NCI-H82 (cell line): ENCODE data around the gene LRTM2.

Source experiments
- DNase-seq: peaks from one replicate; lab custom pipeline; 2025; lab: John Stamatoyannopoulos, UW

Gene LRTM2

DNA sequence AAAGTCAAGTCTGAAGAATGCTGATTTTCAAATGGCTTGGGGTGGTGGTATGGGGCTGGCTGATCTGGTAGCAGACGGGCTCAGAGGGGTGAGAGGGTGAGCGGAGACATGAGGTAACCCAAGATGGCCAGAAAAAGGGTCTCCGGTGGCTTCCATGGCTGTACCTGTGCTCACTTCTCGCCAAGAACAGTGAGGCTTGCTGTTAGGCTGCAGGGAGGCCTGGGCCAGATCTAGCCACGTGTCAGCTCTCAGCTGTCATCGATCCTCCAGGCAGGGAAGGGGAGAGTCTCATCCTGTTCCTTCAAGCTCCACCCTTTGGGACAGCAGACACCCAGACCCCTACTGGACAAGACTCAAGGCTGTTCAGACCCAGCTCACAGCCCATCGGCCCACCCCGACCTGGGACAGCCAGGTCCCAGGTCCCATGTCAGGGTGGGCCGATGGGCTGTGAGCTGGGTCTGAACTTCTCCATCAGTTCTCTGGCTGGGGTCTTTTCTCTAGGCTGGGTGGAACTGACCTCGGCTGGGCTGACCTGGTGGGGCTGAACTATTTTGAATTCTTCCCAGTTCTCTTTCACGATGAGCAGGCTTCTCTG lies 9.0 kb downstream of the LRTM2 start:
- DNase-seq, result no peak

DNA sequence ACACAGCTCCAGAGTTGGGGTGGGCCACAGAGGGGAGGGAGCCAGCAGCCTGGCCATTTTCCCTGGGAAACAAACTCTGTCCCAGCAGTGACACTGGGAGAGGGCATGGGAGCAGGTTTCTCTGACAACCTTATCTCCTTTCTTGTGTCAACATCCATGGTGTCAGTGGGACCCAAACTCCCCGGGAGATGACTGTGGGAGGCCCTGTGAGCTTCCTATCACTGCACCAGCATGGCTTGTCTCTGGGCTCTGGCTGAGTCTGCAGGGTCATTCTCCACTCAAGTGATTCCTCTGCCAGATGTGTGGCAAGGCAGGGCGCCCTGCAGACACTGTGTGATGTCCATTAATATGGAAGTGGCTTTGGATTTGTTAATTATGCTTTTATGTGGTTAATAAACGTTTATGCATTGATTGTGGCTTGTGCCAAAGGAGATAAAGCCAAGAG lies 10.1 kb downstream of the LRTM2 start:
- no peak for DNase-seq

DNA sequence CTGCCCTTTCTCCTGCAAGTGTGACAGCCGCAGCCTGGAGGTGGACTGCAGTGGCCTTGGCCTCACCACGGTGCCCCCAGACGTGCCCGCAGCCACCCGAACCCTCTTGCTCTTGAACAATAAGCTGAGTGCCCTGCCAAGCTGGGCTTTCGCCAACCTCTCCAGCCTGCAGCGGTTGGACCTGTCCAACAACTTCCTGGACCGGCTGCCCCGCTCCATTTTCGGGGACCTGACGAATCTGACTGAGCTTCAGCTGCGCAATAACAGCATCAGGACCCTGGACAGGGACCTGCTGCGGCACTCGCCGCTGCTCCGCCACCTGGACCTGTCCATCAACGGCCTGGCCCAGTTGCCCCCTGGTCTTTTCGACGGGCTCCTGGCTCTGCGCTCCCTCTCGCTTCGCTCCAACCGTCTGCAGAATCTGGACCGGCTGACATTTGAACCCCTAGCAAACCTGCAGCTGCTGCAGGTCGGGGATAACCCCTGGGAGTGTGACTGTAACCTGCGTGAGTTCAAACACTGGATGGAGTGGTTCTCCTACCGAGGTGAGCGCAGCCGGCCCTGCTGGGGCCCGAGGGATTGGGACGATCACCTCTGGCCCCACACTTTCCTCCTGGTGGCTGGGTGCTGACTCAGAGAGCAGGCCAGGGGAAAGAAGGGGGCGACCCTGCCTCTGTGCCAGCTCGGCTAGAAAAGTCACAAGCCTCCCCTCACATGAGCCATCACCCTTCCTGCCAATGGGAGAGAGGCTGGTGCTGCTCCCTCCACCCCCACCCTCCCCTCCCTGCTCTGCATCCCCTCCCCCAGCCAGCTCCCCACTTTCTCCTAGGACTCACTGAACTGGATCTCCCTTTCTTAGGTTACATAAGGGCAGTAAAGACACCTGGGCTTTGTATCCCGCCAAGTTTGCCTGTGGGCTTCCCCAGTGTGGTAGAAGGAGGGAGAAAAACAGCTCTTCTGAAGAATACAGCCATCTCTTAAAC lies 10.9 kb downstream of the LRTM2 start:
- DNase-seq, result no peak

DNA sequence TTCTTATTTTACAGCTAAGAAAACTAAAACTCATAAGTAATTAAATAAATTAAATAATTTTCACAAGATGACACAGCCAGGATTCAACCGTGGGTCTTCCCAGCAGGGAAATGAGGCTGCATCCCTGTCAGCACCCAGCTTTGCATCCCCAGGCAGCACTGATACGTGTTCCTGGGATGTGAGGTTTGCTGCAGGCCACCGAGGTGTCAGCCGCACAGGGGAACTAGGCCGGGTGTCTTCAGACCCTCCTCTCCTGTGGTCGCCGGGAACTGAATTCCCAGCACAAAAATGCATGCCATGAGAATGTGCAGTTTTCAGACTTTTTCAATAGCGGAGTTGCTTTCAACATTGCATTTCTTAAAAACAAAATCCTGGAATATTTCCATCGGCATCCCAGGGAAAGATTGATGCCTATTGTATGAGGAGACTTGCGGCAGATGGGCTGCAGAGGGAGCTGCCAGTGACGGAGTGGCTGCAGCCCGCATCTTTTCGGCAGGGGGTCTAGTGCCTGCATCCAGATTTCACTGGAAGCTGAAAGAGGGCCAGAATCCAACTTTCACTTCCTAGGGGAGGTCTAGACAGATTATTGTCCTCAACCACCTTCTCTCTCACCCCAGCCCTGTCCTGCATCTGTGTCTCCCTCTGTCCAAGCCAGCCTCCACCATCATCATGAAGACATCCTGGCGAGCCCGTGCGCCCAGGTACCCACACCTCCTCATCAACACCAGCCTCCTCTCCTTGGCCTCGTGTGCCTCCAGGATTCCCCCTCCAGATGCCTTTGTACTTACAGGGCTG lies 12.6 kb downstream of the LRTM2 start:
- no peak for DNase-seq

GRCh38 chr12:1833596-1834028 lies 13.2 kb downstream of the LRTM2 start:
- no peak for DNase-seq

DNA sequence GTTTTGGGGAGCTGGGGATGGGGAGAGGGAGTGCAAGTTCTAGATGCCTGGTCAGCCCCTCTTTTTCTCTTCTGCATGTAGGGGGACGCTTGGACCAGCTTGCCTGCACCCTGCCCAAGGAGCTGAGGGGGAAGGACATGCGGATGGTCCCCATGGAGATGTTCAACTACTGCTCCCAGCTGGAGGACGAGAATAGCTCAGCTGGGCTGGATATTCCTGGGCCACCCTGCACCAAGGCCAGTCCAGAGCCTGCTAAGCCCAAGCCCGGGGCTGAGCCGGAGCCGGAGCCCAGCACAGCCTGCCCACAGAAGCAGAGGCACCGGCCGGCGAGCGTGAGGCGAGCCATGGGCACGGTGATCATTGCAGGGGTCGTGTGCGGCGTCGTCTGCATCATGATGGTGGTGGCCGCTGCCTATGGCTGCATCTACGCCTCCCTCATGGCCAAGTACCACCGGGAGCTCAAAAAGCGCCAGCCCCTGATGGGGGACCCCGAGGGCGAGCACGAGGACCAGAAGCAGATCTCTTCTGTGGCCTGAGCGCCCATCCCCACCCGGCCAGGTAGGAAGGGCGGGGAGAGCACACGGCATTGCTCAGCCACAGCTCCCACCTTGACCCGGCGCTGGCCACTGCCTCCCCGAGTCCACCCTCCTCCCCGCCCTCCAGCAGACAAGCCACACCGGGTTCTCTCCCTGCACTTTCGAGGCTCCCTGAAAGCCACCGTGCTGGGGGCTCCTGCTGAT lies 14.0 kb downstream of the LRTM2 start:
- no peak for DNase-seq

GRCh38 chr12:1835211-1836131 lies 15.1 kb downstream of the LRTM2 start:
- no peak for DNase-seq

DNA sequence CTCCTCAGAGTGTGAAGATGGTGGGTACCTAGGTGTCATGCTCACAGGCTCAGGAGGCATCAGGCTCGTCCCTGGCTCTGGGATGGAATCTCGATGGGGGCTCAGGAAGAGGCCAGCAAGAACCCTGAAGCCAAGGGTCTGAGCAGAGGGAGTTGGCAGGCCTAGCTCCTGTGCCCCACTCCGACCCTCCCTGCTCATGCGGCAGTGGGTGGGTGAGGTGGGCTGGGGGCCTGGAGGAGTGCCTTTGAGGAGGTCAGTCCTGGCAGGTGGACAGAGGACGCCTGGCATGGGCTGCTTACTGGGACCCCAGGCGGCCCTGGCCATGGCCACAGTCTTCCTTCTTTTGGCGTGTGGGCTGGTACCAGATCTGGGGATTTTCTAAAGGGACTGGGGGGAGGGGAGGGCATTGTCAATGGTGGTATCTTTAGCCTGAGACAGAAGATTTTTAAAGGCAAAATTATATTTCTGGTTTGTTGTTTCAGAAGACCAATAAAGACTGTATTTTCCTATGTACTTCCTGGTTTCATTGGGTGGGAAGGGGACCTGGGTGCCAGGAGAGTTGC lies 16.0 kb downstream of the LRTM2 start:
- DNase-seq, result no peak

- DNase-seq, result no peak
Observed at GRCh38 chr12:1836854-1837421, 16.6 kb downstream of the LRTM2 start.

GRCh38 chr12:1837541-1838204 lies 17.3 kb downstream of the LRTM2 start:
- DNase-seq, result no peak

DNA sequence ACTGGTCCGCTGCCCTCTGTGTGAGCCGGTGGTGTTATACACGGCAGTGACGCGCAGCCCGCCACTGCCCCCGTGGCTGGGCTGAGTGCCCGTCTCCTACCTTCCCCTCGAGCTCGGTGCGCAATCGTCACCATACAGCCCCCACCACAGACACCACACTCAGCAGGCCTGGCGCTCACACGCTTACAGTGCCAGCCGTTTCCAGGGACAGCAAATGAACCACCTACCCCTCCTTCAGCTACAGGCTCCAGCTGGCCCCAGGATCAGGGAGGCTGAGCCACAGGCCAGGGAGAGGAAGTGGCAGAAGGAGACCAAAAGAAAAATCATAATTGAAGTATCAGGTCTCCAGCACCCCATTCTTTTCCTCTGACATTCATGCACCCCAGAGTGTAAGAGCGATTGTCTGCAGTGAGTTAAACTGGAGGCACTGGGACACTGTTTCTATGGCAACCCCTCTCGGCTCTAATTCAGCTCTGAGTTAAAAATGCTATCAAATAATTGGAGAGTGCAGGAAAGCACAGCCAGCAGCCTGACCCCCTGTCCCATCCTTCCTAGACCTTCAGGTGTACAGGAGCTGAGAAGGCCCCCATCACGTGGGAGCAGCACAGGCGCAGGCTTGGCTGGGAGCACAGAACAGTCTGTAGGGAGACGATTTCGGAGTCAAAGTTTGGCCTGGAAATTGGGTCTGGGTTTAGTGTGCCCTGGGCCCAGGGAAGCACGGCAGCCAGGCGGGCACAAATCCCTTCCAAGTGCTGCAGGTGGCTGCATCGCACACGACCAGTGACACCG lies 18.0 kb downstream of the LRTM2 start:
- no peak for DNase-seq

DNA sequence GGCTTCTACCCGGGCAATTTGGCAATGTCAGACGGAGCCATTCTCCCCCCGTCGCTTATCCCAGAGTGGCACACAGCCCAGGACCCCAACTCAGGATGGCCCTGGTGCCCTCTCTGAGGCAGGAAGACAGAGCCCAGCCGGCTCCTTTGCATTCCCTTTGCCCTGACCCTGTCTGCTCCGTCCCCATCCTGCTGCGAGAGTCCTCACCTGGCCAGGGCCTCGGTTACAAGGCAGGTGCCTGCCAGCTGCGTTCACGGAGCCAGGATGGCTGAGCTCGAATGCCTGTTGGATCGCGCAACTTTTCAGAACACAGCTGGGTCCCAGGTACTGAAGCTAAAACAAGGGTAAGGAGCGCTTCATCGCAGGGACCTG lies 18.6 kb downstream of the LRTM2 start:
- no peak for DNase-seq

DNA sequence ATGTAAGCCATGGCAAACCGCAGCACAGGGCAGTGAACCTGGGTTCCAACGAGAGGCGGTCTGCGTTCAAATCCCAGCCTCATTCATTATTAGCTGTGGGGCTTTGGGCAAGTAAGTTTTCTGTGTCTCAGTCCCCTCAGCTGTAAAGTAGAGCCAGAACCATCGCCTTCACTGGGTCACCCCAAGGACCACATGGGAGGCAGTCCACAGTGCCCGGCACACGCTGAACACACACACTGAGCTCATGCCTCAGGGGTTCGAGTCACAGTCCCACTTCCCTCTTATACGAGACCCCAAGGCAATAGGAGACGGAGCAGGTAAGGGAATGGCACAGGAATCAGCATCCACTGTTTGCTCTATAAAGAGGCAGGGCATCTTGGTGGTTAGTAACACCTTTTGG lies 19.1 kb downstream of the LRTM2 start:
- DNase-seq, result no peak

GRCh38 chr12:1839956-1840951 lies 19.9 kb downstream of the LRTM2 start:
- DNase-seq, result no peak

DNA sequence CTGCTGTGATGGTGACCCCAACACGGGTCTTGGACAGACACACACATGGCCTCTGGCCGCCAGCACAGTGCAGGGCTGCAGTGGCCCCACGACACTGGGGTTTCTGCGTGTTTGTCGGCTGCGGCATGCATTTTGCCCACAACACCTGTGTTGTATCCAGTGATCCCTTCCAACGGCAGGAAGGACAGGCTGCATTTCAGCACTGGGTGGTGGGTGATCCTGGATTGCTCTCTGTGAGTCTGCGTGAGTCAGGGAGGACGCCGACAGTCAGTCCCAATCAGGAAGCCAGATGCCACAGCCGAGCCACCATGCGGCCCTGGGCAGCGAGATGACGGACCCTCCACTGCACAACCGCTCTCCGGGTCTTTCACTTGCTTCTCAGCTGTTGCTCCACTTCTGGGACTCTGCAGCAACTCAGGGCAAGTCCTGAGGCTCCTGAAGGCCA lies 20.6 kb downstream of the LRTM2 start:
- no peak for DNase-seq

GRCh38 chr12:1841586-1842182 lies 21.3 kb downstream of the LRTM2 start:
- no peak for DNase-seq
